Tibial nerve (tissue), 4 donors: Measurements from ENCODE around the gene MAPK8IP3.

Source experiments
- CTCF ChIP-seq, 5 experiments: fragments of 200-600 bp in 3 of 5; fragments of 450-650 bp in 2 of 5; sonication (generic) in 3 of 5; IDR thresholded peaks; one replicate each; pipeline ENCODE4 v1.5.1; 2016 to 2019; ENCODE audit warnings: antibody characterized with exemption in 5 of 5, mild to moderate bottlenecking in 3 of 5, moderate library complexity in 2 of 5
- EP300 ChIP-seq, 2 donors: sonication (generic); formaldehyde crosslinking; IDR thresholded peaks; one replicate each; pipeline ENCODE4 v1.6.1; 2017; ENCODE audit warnings: antibody characterized with exemption in 2 of 2, mild to moderate bottlenecking in 1 of 2

GRCh38 chr16:1691956-1692355, 14.0 kb upstream of the MAPK8IP3 start:
- TF ChIP-seq CTCF (IDR thresholded peaks at IDR 0.05): no peak
- no peak for TF ChIP-seq EP300 (IDR thresholded peaks at IDR 0.05)
